ENCODE measurements around the gene CRYAB. TPM values are rescaled to one million over a fixed set of nuclear protein-coding genes. Genes with fewer than 3 reads are reported as not detected.
"Not testable (repeated sequence)": the region's sequence is repeated elsewhere in the genome, so short reads cannot be mapped to it uniquely, and the experiment has no call there.

CRYAB gene
- total and polyA plus RNA-seq, 9 donors: 22.7 to 301 (median 72.5) TPM

- H3K27ac ChIP-seq: no peak overlapping the region
- H3K4me3 ChIP-seq: no peak overlapping the region
- TF ChIP-seq EP300 (IDR thresholded peaks at IDR 0.05): no peak
- no peak for TF ChIP-seq CTCF (IDR thresholded peaks at IDR 0.05)
- TF ChIP-seq POLR2A (IDR thresholded peaks at IDR 0.05): no peak
- intact Hi-C loops (cut with DNase I): no loop called here
- H3K4me1 ChIP-seq (ENCODE audit: insufficient read depth): no peaks in the 10 kb centered on the region
- H3K36me3 ChIP-seq: no peaks in the 10 kb centered on the region
- H3K9me3 ChIP-seq: no peaks in the 10 kb centered on the region
- WGBS, 3 donors: 60 to 75% (median 66%) methylated on average over 2 of the region's 2 CpGs
- no peaks in the 10 kb centered on the region for H3K27me3 ChIP-seq
- DNase-seq: no peak
Observed at GRCh38 chr11:111905411-111905810, 6.2 kb downstream of the CRYAB start.

GRCh38 chr11:111886844-111887243, 24.7 kb downstream of the CRYAB start:
- Histone ChIP-seq H3K27ac (no peak overlapping the region), H3K27me3 (no peaks in the 10 kb centered on the region), H3K9me3 (no peaks in the 10 kb centered on the region), H3K36me3 (no peaks in the 10 kb centered on the region), H3K4me3 (no peak overlapping the region), H3K4me1 (ENCODE audit: insufficient read depth) (no peaks in the 10 kb centered on the region)
- no peak for DNase-seq
- TF ChIP-seq POLR2A (IDR thresholded peaks at IDR 0.05) (no peak), EP300 (IDR thresholded peaks at IDR 0.05) (no peak), CTCF (IDR thresholded peaks at IDR 0.05) (no peak)
- intact Hi-C loops (cut with DNase I): no loop called here
- 78 to 86% (median 83%) methylated on average over 2 of the region's 2 CpGs for WGBS, 3 donors

- WGBS, 3 donors: 66 to 78% (median 69%) methylated on average over 4 of the region's 4 CpGs
- no peak overlapping the region for H3K27ac ChIP-seq
- H3K4me1 ChIP-seq (ENCODE audit: insufficient read depth): no peaks in the 10 kb centered on the region
- no peaks in the 10 kb centered on the region for H3K36me3 ChIP-seq
- no peak for DNase-seq
- H3K27me3 ChIP-seq: no peaks in the 10 kb centered on the region
- H3K9me3 ChIP-seq: no peaks in the 10 kb centered on the region
- intact Hi-C loops (cut with DNase I): no loop called here
- H3K4me3 ChIP-seq: no peak overlapping the region
- TF ChIP-seq POLR2A (IDR thresholded peaks at IDR 0.05) (no peak), EP300 (IDR thresholded peaks at IDR 0.05) (no peak), CTCF (IDR thresholded peaks at IDR 0.05) (no peak)
Observed at GRCh38 chr11:111886032-111886431, 25.5 kb downstream of the CRYAB start.

- H3K27ac ChIP-seq; H3K36me3 ChIP-seq; H3K27me3 ChIP-seq; H3K4me3 ChIP-seq; DNase-seq; H3K4me1 ChIP-seq (ENCODE audit: insufficient read depth); H3K9me3 ChIP-seq; intact Hi-C loops (cut with DNase I): not testable (repeated sequence)
- 90 to 95% (median 90%) methylated on average over 4 of the region's 4 CpGs for whole genome bisulfite sequencing, 3 donors
Observed at GRCh38 chr11:111885053-111885452, 26.5 kb downstream of the CRYAB start.

GRCh38 chr11:111882202-111882601, 29.4 kb downstream of the CRYAB start:
- Histone ChIP-seq H3K27me3 (no peaks in the 10 kb centered on the region), H3K27ac (no peak overlapping the region), H3K4me1 (ENCODE audit: insufficient read depth) (peaks cover 7% of the 10 kb centered on the region), H3K36me3 (no peaks in the 10 kb centered on the region), H3K9me3 (no peaks in the 10 kb centered on the region), H3K4me3 (no peak overlapping the region)
- DNase-seq: no peak
- WGBS, 3 donors: 87 to 89% (median 88%) methylated on average over 5 of the region's 5 CpGs
- TF ChIP-seq POLR2A (IDR thresholded peaks at IDR 0.05) (no peak), EP300 (IDR thresholded peaks at IDR 0.05) (no peak), CTCF (IDR thresholded peaks at IDR 0.05) (no peak)
- intact Hi-C loops (cut with DNase I): loop anchor here in 1 of 4 donors (5.0 kb wide), 1 partner anchor 40 kb away; no protein-coding TSS in a partner anchor

All from ovary (tissue), 9 donors.